Measurements from ENCODE around the gene TRABD2A. TPM values are rescaled to one million over a fixed set of nuclear protein-coding genes. Genes with fewer than 3 reads are reported as not detected.
"Not testable (repeated sequence)": the region's sequence is repeated elsewhere in the genome, so short reads cannot be mapped to it uniquely, and the experiment has no call there.

Gene TRABD2A
- total and polyA plus RNA-seq, 2 donors from 2014 or later = 2.1 to 3.4 TPM

GRCh38 chr2:84923009-84923408 is 42.1 kb upstream of the TRABD2A start:
- Histone ChIP-seq H3K27ac (ENCODE audit: low read depth in 2 of 2, low read length in 2 of 2) (no peak overlapping the region), H3K27me3 (ENCODE audit: control insufficient read depth, insufficient read depth, low read length) (no peaks in the 10 kb centered on the region), H3K4me3 (ENCODE audit: low read length in 3 of 3) (no peak overlapping the region), H3K9ac (ENCODE audit: low read length in 3 of 3) (no peak overlapping the region), H3K36me3 (ENCODE audit: control insufficient read depth in 2 of 3, insufficient read depth in 3 of 3, low read length in 3 of 3) (no peaks in the 10 kb centered on the region), H3K4me1 (ENCODE audit: control insufficient read depth in 2 of 3, insufficient read depth in 2 of 3, low read depth in 1 of 3, low read length in 3 of 3) (peaks cover 0 to 13% (median 5%) of the 10 kb centered on the region in 3 donors), H3K9me3 (ENCODE audit: control insufficient read depth in 2 of 3, insufficient read depth in 1 of 3, low read length in 3 of 3) (no peaks in the 10 kb centered on the region)
- TF ChIP-seq CTCF (IDR thresholded peaks at IDR 0.05; ENCODE audit: borderline replicate concordance, extremely low read depth, insufficient read depth) = no peak
- FAIRE-seq (no peak), DNase-seq (no peak)
- intact Hi-C loops (cut with DNase I) = loop anchor here (10.0 kb wide), 1 partner anchor 362 kb away; no protein-coding TSS in a partner anchor

GRCh38 chr2:84919885-84920580 is 39.1 kb upstream of the TRABD2A start:
- Histone ChIP-seq H3K36me3 (ENCODE audit: control insufficient read depth in 2 of 3, insufficient read depth in 3 of 3, low read length in 3 of 3) (no peaks in the 10 kb centered on the region), H3K27me3 (ENCODE audit: control insufficient read depth, insufficient read depth, low read length) (no peaks in the 10 kb centered on the region), H3K27ac (ENCODE audit: low read depth in 2 of 2, low read length in 2 of 2) (peak overlapping the region; percentile 63 to 81), H3K9ac (ENCODE audit: low read length in 3 of 3) (no peak overlapping the region), H3K4me1 (ENCODE audit: control insufficient read depth in 2 of 3, insufficient read depth in 2 of 3, low read depth in 1 of 3, low read length in 3 of 3) (peaks cover 0 to 5% (median 2%) of the 10 kb centered on the region in 3 donors), H3K4me3 (ENCODE audit: low read length in 3 of 3) (no peak overlapping the region), H3K9me3 (ENCODE audit: control insufficient read depth in 2 of 3, insufficient read depth in 1 of 3, low read length in 3 of 3) (no peaks in the 10 kb centered on the region)
- DNase-seq = peak in 3 of 5 donors; percentile 55 to 64 (median 58)
- intact Hi-C loops (cut with DNase I) = loop anchor here (10.0 kb wide), 1 partner anchor 365 kb away; no protein-coding TSS in a partner anchor
- no peak for TF ChIP-seq CTCF (IDR thresholded peaks at IDR 0.05; ENCODE audit: borderline replicate concordance, extremely low read depth, insufficient read depth)
- FAIRE-seq = peak; percentile 60

- H3K4me1 ChIP-seq (ENCODE audit: control insufficient read depth in 2 of 3, insufficient read depth in 2 of 3, low read depth in 1 of 3, low read length in 3 of 3) = peaks cover 0 to 5% (median 2%) of the 10 kb centered on the region in 3 donors
- FAIRE-seq = no peak
- TF ChIP-seq CTCF (IDR thresholded peaks at IDR 0.05; ENCODE audit: borderline replicate concordance, extremely low read depth, insufficient read depth) = no peak
- no peaks in the 10 kb centered on the region for H3K9me3 ChIP-seq (ENCODE audit: control insufficient read depth in 2 of 3, insufficient read depth in 1 of 3, low read length in 3 of 3)
- DNase-seq = no peak
- H3K36me3 ChIP-seq (ENCODE audit: control insufficient read depth in 2 of 3, insufficient read depth in 3 of 3, low read length in 3 of 3) = no peaks in the 10 kb centered on the region
- no peaks in the 10 kb centered on the region for H3K27me3 ChIP-seq (ENCODE audit: control insufficient read depth, insufficient read depth, low read length)
- no peak overlapping the region for H3K9ac ChIP-seq (ENCODE audit: low read length in 3 of 3)
- intact Hi-C loops (cut with DNase I) = no loop called here
- H3K27ac ChIP-seq (ENCODE audit: low read depth in 2 of 2, low read length in 2 of 2) = no peak overlapping the region
- H3K4me3 ChIP-seq (ENCODE audit: low read length in 3 of 3) = no peak overlapping the region
Measured at GRCh38 chr2:84918430-84918829, 37.5 kb upstream of the TRABD2A start.

GRCh38 chr2:84917821-84918220 is 36.9 kb upstream of the TRABD2A start:
- H3K4me1 ChIP-seq (ENCODE audit: control insufficient read depth in 2 of 3, insufficient read depth in 2 of 3, low read depth in 1 of 3, low read length in 3 of 3); DNase-seq; FAIRE-seq; H3K9me3 ChIP-seq (ENCODE audit: control insufficient read depth in 2 of 3, insufficient read depth in 1 of 3, low read length in 3 of 3); intact Hi-C loops (cut with DNase I); H3K36me3 ChIP-seq (ENCODE audit: control insufficient read depth in 2 of 3, insufficient read depth in 3 of 3, low read length in 3 of 3); H3K27me3 ChIP-seq (ENCODE audit: control insufficient read depth, insufficient read depth, low read length); H3K9ac ChIP-seq (ENCODE audit: low read length in 3 of 3); H3K27ac ChIP-seq (ENCODE audit: low read depth in 2 of 2, low read length in 2 of 2); H3K4me3 ChIP-seq (ENCODE audit: low read length in 3 of 3): not testable (repeated sequence)

GRCh38 chr2:84915675-84916074 is 34.8 kb upstream of the TRABD2A start:
- peak in 1 of 5 donors; percentile 41 for DNase-seq
- intact Hi-C loops (cut with DNase I); H3K9me3 ChIP-seq (ENCODE audit: control insufficient read depth in 2 of 3, insufficient read depth in 1 of 3, low read length in 3 of 3); H3K27ac ChIP-seq (ENCODE audit: low read depth in 2 of 2, low read length in 2 of 2); H3K4me3 ChIP-seq (ENCODE audit: low read length in 3 of 3); H3K27me3 ChIP-seq (ENCODE audit: control insufficient read depth, insufficient read depth, low read length); H3K4me1 ChIP-seq (ENCODE audit: control insufficient read depth in 2 of 3, insufficient read depth in 2 of 3, low read depth in 1 of 3, low read length in 3 of 3); H3K9ac ChIP-seq (ENCODE audit: low read length in 3 of 3); FAIRE-seq; H3K36me3 ChIP-seq (ENCODE audit: control insufficient read depth in 2 of 3, insufficient read depth in 3 of 3, low read length in 3 of 3): not testable (repeated sequence)

All from kidney (tissue), 14 donors.